ENCODE data around the gene RAB8B. TPM values are rescaled to one million over a fixed set of nuclear protein-coding genes. Genes with fewer than 3 reads are reported as not detected.

RAB8B gene
- total and polyA plus RNA-seq, 2 of the 13 experiments (the other 11 are each of a cell fraction or from before 2014, with no cell fraction given): 6.8 to 14.2 TPM

- in situ Hi-C loops (cut with HindIII; ENCODE audit: extremely low pct_ligation_motif_present, low pct_unique_long_range_greater_than_20kb): no loop called here
- Histone ChIP-seq H3K4me2 (ENCODE audit: low read depth, low read length) (no peak overlapping the region), H3K27ac (ENCODE audit: extremely low read length, insufficient read depth, low read length) (no peak overlapping the region), H3K9me3 (ENCODE audit: low read length) (no peaks in the 10 kb centered on the region), H3K9ac (ENCODE audit: insufficient read depth, low read depth, low read length) (no peak overlapping the region), H2AFZ (ENCODE audit: low read length) (no peak overlapping the region), H3K4me3 (replicated peaks in 1 of 3; ENCODE audit: insufficient read depth in 1 of 3, low read depth in 2 of 3, low read length in 3 of 3) (no peak overlapping the region), H3K27me3 (ENCODE audit: control insufficient read depth in 1 of 2, insufficient read depth in 2 of 2, low read length in 2 of 2) (no peaks in the 10 kb centered on the region), H3K79me2 (ENCODE audit: insufficient read depth, low read length) (no peaks in the 10 kb centered on the region), H4K20me1 (ENCODE audit: insufficient read depth, low read length) (no peaks in the 10 kb centered on the region), H3K4me1 (ENCODE audit: insufficient read depth, low read length) (no peaks in the 10 kb centered on the region), H3K36me3 (replicated peaks in 1 of 2; ENCODE audit: control insufficient read depth in 1 of 2, insufficient read depth in 2 of 2, low read length in 2 of 2) (no peaks in the 10 kb centered on the region)
- WGBS (ENCODE audit: low lambda C conversion rate): 92% methylated on average over 3 of the region's 3 CpGs
- no peak for TF ChIP-seq ATM (IDR thresholded peaks at IDR 0.05; ENCODE audit: borderline replicate concordance)
- TF ChIP-seq KDM5A (IDR thresholded peaks at IDR 0.05; ENCODE audit: borderline replicate concordance, low read length): no peak
- no peak for TF ChIP-seq YEATS2 (CRISPR knock-in tag; IDR thresholded peaks at IDR 0.05; ENCODE audit: borderline replicate concordance)
- no peak for TF ChIP-seq POLR2G (IDR thresholded peaks at IDR 0.05; ENCODE audit: low read depth, low read length)
- TF ChIP-seq ZMYM3 (CRISPR knock-in tag; IDR thresholded peaks at IDR 0.05): no peak
- TF ChIP-seq SMAD3 (CRISPR knock-in tag; IDR thresholded peaks at IDR 0.05): no peak
- no peak for TF ChIP-seq ZNF816 (CRISPR knock-in tag; IDR thresholded peaks at IDR 0.05; ENCODE audit: borderline replicate concordance)
- TF ChIP-seq U2AF1 (optimal IDR thresholded peaks at IDR 0.05; ENCODE audit: low read depth, low read length): no peak
- no peak for TF ChIP-seq ZFP37 (CRISPR knock-in tag; IDR thresholded peaks at IDR 0.05; ENCODE audit: borderline replicate concordance)
- TF ChIP-seq ISX (CRISPR knock-in tag; conservative IDR thresholded peaks at IDR 0.05): no peak
- TF ChIP-seq NFRKB (IDR thresholded peaks at IDR 0.05): no peak
- TF ChIP-seq SP1 (IDR thresholded peaks at IDR 0.05): no peak
- TF ChIP-seq SP1 (CRISPR knock-in tag; IDR thresholded peaks at IDR 0.05): no peak
- TF ChIP-seq PRMT3 (CRISPR knock-in tag; IDR thresholded peaks at IDR 0.05; ENCODE audit: borderline replicate concordance, low read depth): no peak
- no peak for TF ChIP-seq NFKB2 (CRISPR knock-in tag; IDR thresholded peaks at IDR 0.05; ENCODE audit: borderline replicate concordance)
- TF ChIP-seq PRDM10 (CRISPR knock-in tag; IDR thresholded peaks at IDR 0.05; ENCODE audit: low read depth): no peak
- no peak for TF ChIP-seq NFAT5 (CRISPR knock-in tag; IDR thresholded peaks at IDR 0.05)
- DNase-seq (ENCODE audit: low spot score) (no peak), FAIRE-seq (no peak), ATAC-seq (no peak)
- no TSS peak for BruUV-seq (replicated peaks)
- ChIA-PET CTCF (ENCODE audit: low intra/inter-chr PET ratio, low total read pairs) (no interaction called here), POLR2A (no interaction called here)
- intact Hi-C loops (cut with micrococcal nuclease; ENCODE audit: unreplicated experiment): no loop called here
Observed at GRCh38 chr15:63240109-63240508, 50.7 kb downstream of the RAB8B start.

Measured in HepG2 (cell line).